Lower leg skin (tissue), 3 donors: Measurements from ENCODE around the gene DNAH14.

Source experiments
- CTCF ChIP-seq, 3 donors: fragments of 450-650 bp; IDR thresholded peaks; one replicate each; pipeline ENCODE4 v1.5.1; 2016; ENCODE audit warnings: antibody characterized with exemption in 3 of 3, mild to moderate bottlenecking in 3 of 3, moderate library complexity in 2 of 3
- POLR2A ChIP-seq, 2 donors: fragments of 450-650 bp; IDR thresholded peaks; one replicate each; pipeline ENCODE4 v1.6.1; 2016 to 2017; ENCODE audit warnings: antibody characterized with exemption in 2 of 2, mild to moderate bottlenecking in 1 of 2, moderate library complexity in 1 of 2

- TF ChIP-seq CTCF (IDR thresholded peaks at IDR 0.05) (no peak), POLR2A (IDR thresholded peaks at IDR 0.05) (no peak)
These were observed 431.7 kb downstream of the DNAH14 start for GRCh38 chr1:225361176-225361575.
